ENCODE data around the gene XCL1. TPM values are rescaled to one million over a fixed set of nuclear protein-coding genes. Genes with fewer than 3 reads are reported as not detected.
"Not testable (repeated sequence)": the region's sequence is repeated elsewhere in the genome, so short reads cannot be mapped to it uniquely, and the experiment has no call there.

XCL1 gene
- 0.27 TPM for total RNA-seq
- long read RNA-seq, result 0 reads

GRCh38 chr1:168576245-168576688 is at the start of gene XCL1:
TSS of gene XCL1 (plus strand) at chr1:168576605. CDS start at chr1:168576638, 33 bp downstream.
- not testable (repeated sequence) for DNase-seq; H3K36me3 ChIP-seq; H3K27ac ChIP-seq (replicated peaks); H3K27me3 ChIP-seq (ENCODE audit: low read depth); H3K9me3 ChIP-seq (replicated peaks); H3K4me3 ChIP-seq; H3K4me1 ChIP-seq
- intact Hi-C loops (cut with micrococcal nuclease), result loop anchor here (10.0 kb wide), 1 partner anchor 131 kb away; no protein-coding TSS in a partner anchor

- TF ChIP-seq CTCF (IDR thresholded peaks at IDR 0.05; ENCODE audit: borderline replicate concordance), result no peak
- DNase-seq, result no peak
- Histone ChIP-seq H3K9me3 (replicated peaks) (no peaks in the 10 kb centered on the region), H3K36me3 (no peaks in the 10 kb centered on the region), H3K4me3 (no peak overlapping the region), H3K27me3 (ENCODE audit: low read depth) (no peaks in the 10 kb centered on the region), H3K4me1 (no peaks in the 10 kb centered on the region), H3K27ac (replicated peaks) (no peak overlapping the region)
- intact Hi-C loops (cut with micrococcal nuclease), result no loop called here
Measured at GRCh38 chr1:168529518-168529917, 46.9 kb upstream of the XCL1 start.

GRCh38 chr1:168531615-168532345 is 44.6 kb upstream of the XCL1 start:
- no peak for DNase-seq
- TF ChIP-seq CTCF (IDR thresholded peaks at IDR 0.05; ENCODE audit: borderline replicate concordance), result no peak
- no peak overlapping the region for H3K27ac ChIP-seq (replicated peaks)
- no peaks in the 10 kb centered on the region for H3K36me3 ChIP-seq
- H3K4me3 ChIP-seq, result no peak overlapping the region
- H3K27me3 ChIP-seq (ENCODE audit: low read depth), result no peaks in the 10 kb centered on the region
- intact Hi-C loops (cut with micrococcal nuclease), result no loop called here
- no peaks in the 10 kb centered on the region for H3K9me3 ChIP-seq (replicated peaks)
- no peaks in the 10 kb centered on the region for H3K4me1 ChIP-seq

GRCh38 chr1:168535536-168535935 is 40.9 kb upstream of the XCL1 start:
- H3K4me3 ChIP-seq, result no peak overlapping the region

GRCh38 chr1:168540798-168541197 is 35.6 kb upstream of the XCL1 start:
- H3K9me3 ChIP-seq (replicated peaks); H3K4me3 ChIP-seq; intact Hi-C loops (cut with micrococcal nuclease): not testable (repeated sequence)

More at GRCh38 chr1:168535536-168535935, 40.9 kb upstream of the XCL1 start:
- no peak for TF ChIP-seq CTCF (IDR thresholded peaks at IDR 0.05; ENCODE audit: borderline replicate concordance)
- Histone ChIP-seq H3K27ac (replicated peaks) (no peak overlapping the region), H3K9me3 (replicated peaks) (no peaks in the 10 kb centered on the region), H3K4me1 (no peaks in the 10 kb centered on the region), H3K27me3 (ENCODE audit: low read depth) (no peaks in the 10 kb centered on the region), H3K36me3 (no peaks in the 10 kb centered on the region)
- DNase-seq, result no peak
- intact Hi-C loops (cut with micrococcal nuclease), result no loop called here

GRCh38 chr1:168542978-168543377 is 33.4 kb upstream of the XCL1 start:
- H3K9me3 ChIP-seq (replicated peaks); H3K4me3 ChIP-seq; H3K27me3 ChIP-seq (ENCODE audit: low read depth); DNase-seq; H3K4me1 ChIP-seq; H3K36me3 ChIP-seq; H3K27ac ChIP-seq (replicated peaks); intact Hi-C loops (cut with micrococcal nuclease): not testable (repeated sequence)

More at GRCh38 chr1:168540798-168541197, 35.6 kb upstream of the XCL1 start:
- not testable (repeated sequence) for H3K27ac ChIP-seq (replicated peaks); DNase-seq; H3K36me3 ChIP-seq; H3K27me3 ChIP-seq (ENCODE audit: low read depth); H3K4me1 ChIP-seq

GRCh38 chr1:168543840-168544498 is 32.4 kb upstream of the XCL1 start, which contains the start of gene XCL2:
TSS of gene XCL2 (minus strand) at chr1:168543997. CDS start at chr1:168543964, 33 bp downstream.
- H3K36me3 ChIP-seq; H3K9me3 ChIP-seq (replicated peaks); H3K4me1 ChIP-seq; H3K27ac ChIP-seq (replicated peaks); H3K4me3 ChIP-seq; intact Hi-C loops (cut with micrococcal nuclease); H3K27me3 ChIP-seq (ENCODE audit: low read depth); DNase-seq: not testable (repeated sequence)

Data from left ventricle myocardium inferior (tissue), 1 donor.